T47D (cell line): ENCODE data around the gene ANAPC2.
A peak's percentile ranks its signal among the peaks of the same experiment; 100 is the strongest.

ENCODE experiments used
- DNase-seq, 2 experiments: peaks; one replicate each; pipeline versions ENCODE4 v3.0.0 to v3.0.0-alpha.2; 2011 to 2012; ENCODE audit warnings: low read depth in 1 of 2, low spot score in 1 of 2
- JUND ChIP-seq: IDR thresholded peaks from 2 replicates; pipeline ENCODE4 v1.6.1; 2012; ENCODE audit warnings: low read depth
- in situ Hi-C: cut with HindIII; loops from 2 replicates; pipeline ENCODE4 v1.10.0; 2016; ENCODE audit warnings: low sequenced_read_pairs, low pct_unique_long_range_greater_than_20kb

ANAPC2 gene

GRCh38 chr9:137163365-137163715 lies 25.0 kb downstream of the ANAPC2 start:
- in situ Hi-C loops = no loop called here
- TF ChIP-seq JUND = no peak
- no peak for DNase-seq

GRCh38 chr9:137162505-137163364 lies 25.6 kb downstream of the ANAPC2 start:
- no peak for DNase-seq
- no peak for TF ChIP-seq JUND
- in situ Hi-C loops = no loop called here

GRCh38 chr9:137161558-137162486 lies 26.5 kb downstream of the ANAPC2 start:
- DNase-seq = no peak
- in situ Hi-C loops = no loop called here
- TF ChIP-seq JUND = no peak

GRCh38 chr9:137160716-137161557 lies 27.4 kb downstream of the ANAPC2 start:
- in situ Hi-C loops = no loop called here
- DNase-seq = no peak
- no peak for TF ChIP-seq JUND

GRCh38 chr9:137160054-137160425 lies 28.3 kb downstream of the ANAPC2 start:
- in situ Hi-C loops = no loop called here
- no peak for DNase-seq
- no peak for TF ChIP-seq JUND

- no peak for DNase-seq
- TF ChIP-seq JUND = no peak
- in situ Hi-C loops = no loop called here
Measured at GRCh38 chr9:137159105-137160053, 29.0 kb downstream of the ANAPC2 start.

- no peak for TF ChIP-seq JUND
- DNase-seq = no peak
- in situ Hi-C loops = no loop called here
Measured at GRCh38 chr9:137158625-137159024, 29.7 kb downstream of the ANAPC2 start.

- in situ Hi-C loops = no loop called here
- no peak for TF ChIP-seq JUND
- DNase-seq = no peak
Measured at GRCh38 chr9:137157618-137158415, 30.5 kb downstream of the ANAPC2 start.

- peak in 1 of 2 experiments; percentile 82 for DNase-seq
- no peak for TF ChIP-seq JUND
- in situ Hi-C loops = no loop called here
Measured at GRCh38 chr9:137156567-137157375, 31.6 kb downstream of the ANAPC2 start.

GRCh38 chr9:137152844-137153405 lies 35.4 kb downstream of the ANAPC2 start:
- TF ChIP-seq JUND = no peak
- in situ Hi-C loops = no loop called here
- DNase-seq = no peak
